SK-N-SH treated with all-trans-retinoic acid at 6 μM for 48 hours (cell line): ENCODE measurements around the gene CNDP1.

ENCODE experiments used
- ARNTL ChIP-seq: fragments of 450-650 bp; formaldehyde crosslinking; IDR thresholded peaks from 2 replicates; pipeline ENCODE4 v1.5.0; 2020; ENCODE audit warnings: low read depth, mild to moderate bottlenecking, moderate library complexity, borderline replicate concordance
- GLIS3 ChIP-seq: fragments of 250-450 bp; sonication (Bioruptor Pico); IDR thresholded peaks from 2 replicates; pipeline ENCODE4 v1.5.0; 2020; ENCODE audit warnings: mild to moderate bottlenecking, moderate library complexity
- ISL1 ChIP-seq: fragments of 250-450 bp; sonication (Bioruptor Pico); IDR thresholded peaks from 2 replicates; pipeline ENCODE4 v2.1.2; 2022; ENCODE audit warnings: mild to moderate bottlenecking, moderate library complexity
- RARB ChIP-seq: fragments of 250-450 bp; sonication (Bioruptor Pico); IDR thresholded peaks from 2 replicates; pipeline ENCODE4 v1.8.0; 2021; ENCODE audit warnings: mild to moderate bottlenecking, moderate library complexity
- TCF4 ChIP-seq: fragments of 250-450 bp; sonication (Bioruptor Pico); IDR thresholded peaks from 2 replicates; pipeline ENCODE4 v1.8.0; 2021; ENCODE audit warnings: mild to moderate bottlenecking, moderate library complexity, borderline replicate concordance
- ZFP30 ChIP-seq: fragments of 450-650 bp; formaldehyde crosslinking; IDR thresholded peaks from 2 replicates; pipeline ENCODE4 v1.5.0; 2022; ENCODE audit warnings: mild to moderate bottlenecking, moderate library complexity
- ZNF8 ChIP-seq: fragments of 450-650 bp; formaldehyde crosslinking; IDR thresholded peaks from 2 replicates; pipeline ENCODE4 v1.5.0; 2020; ENCODE audit warnings: mild to moderate bottlenecking, moderate library complexity
- TF ChIP-seq, protein P1 (sequence below): fragments of 250-450 bp; sonication (Bioruptor Pico); IDR thresholded peaks from 2 replicates; pipeline ENCODE4 v1.8.0; 2020; ENCODE audit warnings: mild to moderate bottlenecking, moderate library complexity, borderline replicate concordance
- TF ChIP-seq, protein P2 (sequence below): fragments of 250-450 bp; sonication (Bioruptor Pico); IDR thresholded peaks from 2 replicates; pipeline ENCODE4 v1.5.1; 2020; ENCODE audit warnings: low read depth, mild to moderate bottlenecking, moderate library complexity
- TF ChIP-seq, protein P3 (sequence below): fragments of 250-450 bp; sonication (Bioruptor Pico); IDR thresholded peaks from 2 replicates; pipeline ENCODE4 v1.8.0; 2021; ENCODE audit warnings: low read depth, mild to moderate bottlenecking, moderate library complexity, borderline replicate concordance
- TF ChIP-seq, protein P4 (sequence below): fragments of 250-450 bp; sonication (Bioruptor Pico); IDR thresholded peaks from 2 replicates; pipeline ENCODE4 v1.5.1; 2021; ENCODE audit warnings: mild to moderate bottlenecking, moderate library complexity

DNA sequence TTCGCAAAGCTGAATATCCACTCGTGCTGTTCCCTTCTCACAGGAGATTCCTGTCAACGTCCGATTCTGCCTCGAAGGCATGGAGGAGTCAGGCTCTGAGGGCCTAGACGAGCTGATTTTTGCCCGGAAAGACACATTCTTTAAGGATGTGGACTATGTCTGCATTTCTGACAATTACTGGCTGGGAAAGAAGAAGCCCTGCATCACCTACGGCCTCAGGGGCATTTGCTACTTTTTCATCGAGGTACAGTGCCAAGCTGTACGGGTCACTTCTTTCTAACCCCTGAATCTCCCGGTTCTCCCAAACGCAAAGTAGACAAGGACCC, 23.6 kb upstream of the CNDP1 start:
- TF ChIP-seq, protein P1, sequence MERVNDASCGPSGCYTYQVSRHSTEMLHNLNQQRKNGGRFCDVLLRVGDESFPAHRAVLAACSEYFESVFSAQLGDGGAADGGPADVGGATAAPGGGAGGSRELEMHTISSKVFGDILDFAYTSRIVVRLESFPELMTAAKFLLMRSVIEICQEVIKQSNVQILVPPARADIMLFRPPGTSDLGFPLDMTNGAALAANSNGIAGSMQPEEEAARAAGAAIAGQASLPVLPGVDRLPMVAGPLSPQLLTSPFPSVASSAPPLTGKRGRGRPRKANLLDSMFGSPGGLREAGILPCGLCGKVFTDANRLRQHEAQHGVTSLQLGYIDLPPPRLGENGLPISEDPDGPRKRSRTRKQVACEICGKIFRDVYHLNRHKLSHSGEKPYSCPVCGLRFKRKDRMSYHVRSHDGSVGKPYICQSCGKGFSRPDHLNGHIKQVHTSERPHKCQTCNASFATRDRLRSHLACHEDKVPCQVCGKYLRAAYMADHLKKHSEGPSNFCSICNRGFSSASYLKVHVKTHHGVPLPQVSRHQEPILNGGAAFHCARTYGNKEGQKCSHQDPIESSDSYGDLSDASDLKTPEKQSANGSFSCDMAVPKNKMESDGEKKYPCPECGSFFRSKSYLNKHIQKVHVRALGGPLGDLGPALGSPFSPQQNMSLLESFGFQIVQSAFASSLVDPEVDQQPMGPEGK (CRISPR knock-in tag): no peak
- TF ChIP-seq, protein P2, sequence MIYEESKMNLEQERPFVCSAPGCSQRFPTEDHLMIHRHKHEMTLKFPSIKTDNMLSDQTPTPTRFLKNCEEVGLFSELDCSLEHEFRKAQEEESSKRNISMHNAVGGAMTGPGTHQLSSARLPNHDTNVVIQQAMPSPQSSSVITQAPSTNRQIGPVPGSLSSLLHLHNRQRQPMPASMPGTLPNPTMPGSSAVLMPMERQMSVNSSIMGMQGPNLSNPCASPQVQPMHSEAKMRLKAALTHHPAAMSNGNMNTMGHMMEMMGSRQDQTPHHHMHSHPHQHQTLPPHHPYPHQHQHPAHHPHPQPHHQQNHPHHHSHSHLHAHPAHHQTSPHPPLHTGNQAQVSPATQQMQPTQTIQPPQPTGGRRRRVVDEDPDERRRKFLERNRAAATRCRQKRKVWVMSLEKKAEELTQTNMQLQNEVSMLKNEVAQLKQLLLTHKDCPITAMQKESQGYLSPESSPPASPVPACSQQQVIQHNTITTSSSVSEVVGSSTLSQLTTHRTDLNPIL (CRISPR knock-in tag): no peak
- TF ChIP-seq RARB: no peak
- TF ChIP-seq, protein P3, sequence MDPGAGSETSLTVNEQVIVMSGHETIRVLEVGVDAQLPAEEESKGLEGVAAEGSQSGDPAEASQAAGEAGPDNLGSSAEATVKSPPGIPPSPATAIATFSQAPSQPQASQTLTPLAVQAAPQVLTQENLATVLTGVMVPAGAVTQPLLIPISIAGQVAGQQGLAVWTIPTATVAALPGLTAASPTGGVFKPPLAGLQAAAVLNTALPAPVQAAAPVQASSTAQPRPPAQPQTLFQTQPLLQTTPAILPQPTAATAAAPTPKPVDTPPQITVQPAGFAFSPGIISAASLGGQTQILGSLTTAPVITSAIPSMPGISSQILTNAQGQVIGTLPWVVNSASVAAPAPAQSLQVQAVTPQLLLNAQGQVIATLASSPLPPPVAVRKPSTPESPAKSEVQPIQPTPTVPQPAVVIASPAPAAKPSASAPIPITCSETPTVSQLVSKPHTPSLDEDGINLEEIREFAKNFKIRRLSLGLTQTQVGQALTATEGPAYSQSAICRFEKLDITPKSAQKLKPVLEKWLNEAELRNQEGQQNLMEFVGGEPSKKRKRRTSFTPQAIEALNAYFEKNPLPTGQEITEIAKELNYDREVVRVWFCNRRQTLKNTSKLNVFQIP (CRISPR knock-in tag): no peak
- TF ChIP-seq ZFP30 (CRISPR knock-in tag): no peak
- no peak for TF ChIP-seq GLIS3 (CRISPR knock-in tag)
- TF ChIP-seq, protein P4, sequence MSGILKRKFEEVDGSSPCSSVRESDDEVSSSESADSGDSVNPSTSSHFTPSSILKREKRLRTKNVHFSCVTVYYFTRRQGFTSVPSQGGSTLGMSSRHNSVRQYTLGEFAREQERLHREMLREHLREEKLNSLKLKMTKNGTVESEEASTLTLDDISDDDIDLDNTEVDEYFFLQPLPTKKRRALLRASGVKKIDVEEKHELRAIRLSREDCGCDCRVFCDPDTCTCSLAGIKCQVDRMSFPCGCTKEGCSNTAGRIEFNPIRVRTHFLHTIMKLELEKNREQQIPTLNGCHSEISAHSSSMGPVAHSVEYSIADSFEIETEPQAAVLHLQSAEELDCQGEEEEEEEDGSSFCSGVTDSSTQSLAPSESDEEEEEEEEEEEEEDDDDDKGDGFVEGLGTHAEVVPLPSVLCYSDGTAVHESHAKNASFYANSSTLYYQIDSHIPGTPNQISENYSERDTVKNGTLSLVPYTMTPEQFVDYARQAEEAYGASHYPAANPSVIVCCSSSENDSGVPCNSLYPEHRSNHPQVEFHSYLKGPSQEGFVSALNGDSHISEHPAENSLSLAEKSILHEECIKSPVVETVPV (CRISPR knock-in tag): no peak
- no peak for TF ChIP-seq ISL1 (CRISPR knock-in tag)
- TF ChIP-seq ARNTL (CRISPR knock-in tag): no peak
- no peak for TF ChIP-seq TCF4 (CRISPR knock-in tag)
- TF ChIP-seq ZNF8 (CRISPR knock-in tag): no peak
